K562 (cell line): ENCODE results near the gene TXNDC9. TPM values are rescaled to one million over a fixed set of nuclear protein-coding genes. Genes with fewer than 3 reads are reported as not detected.

Experiments used
- ATAC-seq: fragments of 200-7000 bp; cut with Tn5 transposase; 3 replicates; pipeline ENCODE4 v1.9.1; 2020; ENCODE audit warnings: moderate library complexity
- BruUV-seq: library from RNA; stranded (reverse); fragments of 400-500 nt; replicated peaks from 2 replicates; lab custom pipeline; 2021; lab: Mats Ljungman, UMichigan
- CTCF ChIA-PET: fragments of 300-600 bp; formaldehyde crosslinking; extraction: SDS; loops from one replicate; lab custom pipeline; 2021; ENCODE audit warnings: low intra/inter-chr PET ratio; lab: Yijun Ruan, JAX
- POLR2A ChIA-PET: fragments of 300-600, 350-650 bp; sonication (Branson Sonifier 250); formaldehyde crosslinking; extraction: SDS; loops from one replicate; lab custom pipeline; 2021; ENCODE audit warnings: antibody characterized with exemption, inconsistent platforms; lab: Yijun Ruan, JAX
- DNase-seq, 4 experiments: peaks; one replicate each; pipeline versions ENCODE4 v3.0.0 to v3.0.0-alpha.2; 2011 to 2018; ENCODE audit warnings: low spot score in 3 of 4, mixed read lengths in 3 of 4; ENCODE audit errors: extremely low read depth in 1 of 4
- FAIRE-seq: peaks from 2 replicates; lab custom pipeline; 2011; peaks lifted over from hg19 to GRCh38; lab: Jason Lieb, UNC
- H2AFZ ChIP-seq: 2 replicates; pipeline ENCODE4 v1.6.0; 2011; ENCODE audit warnings: low read depth, low read length, control low read depth, inconsistent platforms
- H3K27ac ChIP-seq: fragments of 200-600 bp; 3 replicates; pipeline ENCODE4 v1.8.0; 2011; ENCODE audit warnings: low read depth, mild to moderate bottlenecking, control low read depth, inconsistent platforms, low read length, moderate library complexity, mixed read lengths; ENCODE audit errors: extremely low read depth
- H3K27me3 ChIP-seq, 2 experiments: fragments of 300-600 bp in 1 of 2; 2 replicates in 1 of 2; 3 replicates in 1 of 2; pipeline versions ENCODE4 v1.6.0 to v1.8.0; 2011; ENCODE audit warnings: inconsistent platforms in 2 of 2, low read length in 2 of 2, mild to moderate bottlenecking in 1 of 2, mixed read lengths in 1 of 2, moderate library complexity in 1 of 2; ENCODE audit not compliant: control insufficient read depth in 2 of 2, insufficient read depth in 2 of 2
- H3K36me3 ChIP-seq: fragments of 300-600 bp; 3 replicates; pipeline ENCODE4 v1.8.0; 2011; ENCODE audit warnings: mild to moderate bottlenecking, low read length, inconsistent platforms; ENCODE audit not compliant: control insufficient read depth, insufficient read depth
- H3K4me1 ChIP-seq, 2 experiments: fragments of 200-600 bp in 1 of 2; replicated peaks in 1 of 2; 2 replicates in 1 of 2; 3 replicates in 1 of 2; pipeline versions ENCODE4 v1.5.1 to v1.8.0; 2011; ENCODE audit warnings: inconsistent platforms in 2 of 2, low read length in 2 of 2, mild to moderate bottlenecking in 1 of 2, mixed read lengths in 1 of 2, moderate library complexity in 1 of 2; ENCODE audit not compliant: control insufficient read depth in 2 of 2, insufficient read depth in 2 of 2
- H3K4me2 ChIP-seq: 2 replicates; pipeline ENCODE4 v1.6.1; 2011; ENCODE audit warnings: low read length, control low read depth, inconsistent platforms, mixed read lengths; ENCODE audit not compliant: insufficient read depth
- H3K4me3 ChIP-seq: fragments of 200-600 bp; sonication (generic), shearing (Covaris generic); 2 replicates; pipeline ENCODE4 v1.5.1; 2016; ENCODE audit warnings: control low read depth, inconsistent platforms
- H3K79me2 ChIP-seq: fragments of 200-600 bp; 3 replicates; pipeline ENCODE4 v1.8.0; 2011; ENCODE audit warnings: low read length, inconsistent platforms; ENCODE audit not compliant: control insufficient read depth, insufficient read depth
- H3K9ac ChIP-seq, 2 experiments: 2 replicates each; pipeline versions ENCODE4 v1.6.0 to v1.6.1; 2011; ENCODE audit warnings: low read depth in 2 of 2, low read length in 2 of 2, control low read depth in 1 of 2, inconsistent platforms in 1 of 2, mild to moderate bottlenecking in 1 of 2, mixed read lengths in 1 of 2; ENCODE audit not compliant: insufficient read depth in 1 of 2
- H3K9me1 ChIP-seq: one replicate; pipeline ENCODE4 v1.6.0; 2011; ENCODE audit warnings: inconsistent platforms, mild to moderate bottlenecking, low read length, moderate library complexity; ENCODE audit not compliant: control insufficient read depth, insufficient read depth
- H3K9me3 ChIP-seq: replicated peaks from 2 replicates; pipeline ENCODE4 v1.5.1; 2011; ENCODE audit warnings: low read depth, low read length, inconsistent platforms; ENCODE audit not compliant: control insufficient read depth, insufficient read depth
- H4K20me1 ChIP-seq: replicated peaks from 2 replicates; pipeline ENCODE4 v1.6.1; 2011; ENCODE audit warnings: low read length, inconsistent platforms, mixed read lengths; ENCODE audit not compliant: control insufficient read depth, insufficient read depth
- STAG1 ChIP-seq: sonication (generic); formaldehyde crosslinking; IDR thresholded peaks from 2 replicates; pipeline ENCODE4 v1.5.0; 2020; ENCODE audit warnings: missing genetic modification reagents, borderline replicate concordance
- VEZF1 ChIP-seq: fragments of 200-800 bp; sonication (Bioruptor generic); IDR thresholded peaks from 2 replicates; pipeline ENCODE4 v1.6.1; 2017; ENCODE audit warnings: missing genetic modification characterization, missing compliant biosample characterization
- WGBS: fragments of 100-300 bp; shearing (Covaris generic); methylation state at CpG from one replicate; pipeline ENCODE4 v1.1.6; 2016; ENCODE audit warnings: low coverage, mixed read lengths; ENCODE audit not compliant: insufficient coverage; ENCODE audit errors: missing lambda C conversion rate; 5-methylcytosine and 5-hydroxymethylcytosine counted together
- in situ Hi-C: fragments of 300-500 bp; cut with MboI; formaldehyde crosslinking; loops from 4 replicates; pipeline ENCODE4 v1.15.0; 2018; ENCODE audit warnings: inconsistent platforms, mixed read lengths
- intact Hi-C: fragments of 100-400 bp; cut with micrococcal nuclease; formaldehyde crosslinking; loops from 2 replicates; pipeline ENCODE4 v1.14.2; 2022
- polyA plus RNA-seq, 8 experiments: library from polyadenylated mRNA; depleted of rRNA in 4 of 8; stranded (reverse) in 5 of 8; unstranded in 3 of 8; fragments of >200 nt; fragmentation: Nextera tagmentation in 2 of 8; fragmentation: Illumina TruSeq in 1 of 8; extraction: Ambion mirVana in 2 of 8; extraction: Trizol in 1 of 8; gene quantifications; 2 replicates each; pipeline versions ENCODE4 v1.2.1 to v1.2.3, GENCODE V29; 2011 to 2014; ENCODE audit warnings: inconsistent platforms in 1 of 8, missing spikeins in 1 of 8
- total RNA-seq, 7 experiments: library from RNA; depleted of rRNA in 6 of 7; stranded (reverse); fragments of >200 nt in 6 of 7; fragmentation: Illumina TruSeq in 2 of 7; extraction: Trizol in 2 of 7; gene quantifications; 2 replicates each; pipeline versions ENCODE4 v1.2.1 to v1.2.3, GENCODE V29; 2011 to 2021; ENCODE audit warnings: low replicate concordance in 1 of 7
- TF ChIP-seq, protein P1 (sequence below): fragments of 450-650 bp; formaldehyde crosslinking; IDR thresholded peaks from 2 replicates; pipeline ENCODE4 v1.4.0; 2020; ENCODE audit warnings: mild to moderate bottlenecking, mixed read lengths
- TF ChIP-seq, protein P2 (sequence below), 2 experiments: fragments of 450-650 bp in 1 of 2; sonication (generic) in 1 of 2; formaldehyde crosslinking; conservative IDR thresholded peaks; 2 replicates each; pipeline versions ENCODE4 v1.4.0 to v1.8.1; 2020 to 2022; ENCODE audit warnings: mild to moderate bottlenecking in 1 of 2, missing genetic modification reagents in 1 of 2
- TF ChIP-seq, protein P3 (sequence below): sonication (generic); formaldehyde crosslinking; IDR thresholded peaks from 2 replicates; pipeline ENCODE4 v1.5.0; 2020; ENCODE audit warnings: missing genetic modification reagents

TXNDC9 gene
- total and polyA plus RNA-seq, 9 of the 15 experiments (the other 6 are each of a cell fraction or from before 2014, with no cell fraction given), result 37.5 to 211 (median 65.5) TPM

DNA sequence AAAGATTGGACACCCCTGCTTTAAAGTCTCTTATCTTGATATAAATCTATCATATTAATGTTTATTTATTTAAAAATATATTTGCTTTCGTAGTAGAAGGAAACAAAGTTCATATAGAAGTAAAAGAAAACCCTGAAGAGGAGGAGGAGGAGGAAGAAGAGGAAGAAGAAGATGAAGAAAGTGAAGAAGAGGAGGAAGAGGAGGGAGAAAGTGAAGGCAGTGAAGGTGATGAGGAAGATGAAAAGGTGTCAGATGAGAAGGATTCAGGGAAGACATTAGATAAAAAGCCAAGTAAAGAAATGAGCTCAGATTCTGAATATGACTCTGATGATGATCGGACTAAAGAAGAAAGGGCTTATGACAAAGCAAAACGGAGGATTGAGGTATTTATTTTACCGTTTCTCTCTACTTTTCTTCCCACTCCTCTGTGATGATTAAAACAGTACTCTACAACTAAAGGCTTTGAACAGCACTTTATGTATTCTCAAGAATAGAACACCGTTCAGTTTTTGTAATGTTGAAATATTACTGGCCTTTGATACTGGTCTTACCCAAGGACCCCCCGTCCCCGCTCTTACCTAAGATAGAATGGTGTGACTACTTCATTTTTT is 40.2 kb upstream of the TXNDC9 start:
- Histone ChIP-seq H3K9me3 (no peaks in the 10 kb centered on the region), H3K4me1 (no peaks in the 10 kb centered on the region), H3K27ac (no peak overlapping the region), H3K4me3 (no peak overlapping the region), H3K79me2 (no peaks in the 10 kb centered on the region; the same call in 2 of the 3 replicates), H3K4me2 (no peak overlapping the region), H3K36me3 (peaks cover 95% of the 10 kb centered on the region), H4K20me1 (no peaks in the 10 kb centered on the region), H2AFZ (no peak overlapping the region), H3K9ac (no peak overlapping the region), H3K27me3 (no peaks in the 10 kb centered on the region), H3K9me1 (no peaks in the 10 kb centered on the region)
- WGBS, result 93% methylated on average over 7 of the region's 7 CpGs
- no TSS peak for BruUV-seq
- TF ChIP-seq, protein P1, sequence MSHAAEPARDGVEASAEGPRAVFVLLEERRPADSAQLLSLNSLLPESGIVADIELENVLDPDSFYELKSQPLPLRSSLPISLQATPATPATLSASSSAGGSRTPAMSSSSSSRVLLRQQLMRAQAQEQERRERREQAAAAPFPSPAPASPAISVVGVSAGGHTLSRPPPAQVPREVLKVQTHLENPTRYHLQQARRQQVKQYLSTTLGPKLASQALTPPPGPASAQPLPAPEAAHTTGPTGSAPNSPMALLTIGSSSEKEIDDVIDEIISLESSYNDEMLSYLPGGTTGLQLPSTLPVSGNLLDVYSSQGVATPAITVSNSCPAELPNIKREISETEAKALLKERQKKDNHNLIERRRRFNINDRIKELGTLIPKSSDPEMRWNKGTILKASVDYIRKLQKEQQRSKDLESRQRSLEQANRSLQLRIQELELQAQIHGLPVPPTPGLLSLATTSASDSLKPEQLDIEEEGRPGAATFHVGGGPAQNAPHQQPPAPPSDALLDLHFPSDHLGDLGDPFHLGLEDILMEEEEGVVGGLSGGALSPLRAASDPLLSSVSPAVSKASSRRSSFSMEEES (CRISPR knock-in tag), result no peak
- TF ChIP-seq, protein P2, sequence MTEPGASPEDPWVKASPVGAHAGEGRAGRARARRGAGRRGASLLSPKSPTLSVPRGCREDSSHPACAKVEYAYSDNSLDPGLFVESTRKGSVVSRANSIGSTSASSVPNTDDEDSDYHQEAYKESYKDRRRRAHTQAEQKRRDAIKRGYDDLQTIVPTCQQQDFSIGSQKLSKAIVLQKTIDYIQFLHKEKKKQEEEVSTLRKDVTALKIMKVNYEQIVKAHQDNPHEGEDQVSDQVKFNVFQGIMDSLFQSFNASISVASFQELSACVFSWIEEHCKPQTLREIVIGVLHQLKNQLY (CRISPR knock-in tag; conservative IDR thresholded peaks at IDR 0.05), result no peak
- TF ChIP-seq, protein P3, sequence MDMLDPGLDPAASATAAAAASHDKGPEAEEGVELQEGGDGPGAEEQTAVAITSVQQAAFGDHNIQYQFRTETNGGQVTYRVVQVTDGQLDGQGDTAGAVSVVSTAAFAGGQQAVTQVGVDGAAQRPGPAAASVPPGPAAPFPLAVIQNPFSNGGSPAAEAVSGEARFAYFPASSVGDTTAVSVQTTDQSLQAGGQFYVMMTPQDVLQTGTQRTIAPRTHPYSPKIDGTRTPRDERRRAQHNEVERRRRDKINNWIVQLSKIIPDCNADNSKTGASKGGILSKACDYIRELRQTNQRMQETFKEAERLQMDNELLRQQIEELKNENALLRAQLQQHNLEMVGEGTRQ, result no peak
- TF ChIP-seq STAG1 (CRISPR knock-in tag) (no peak), VEZF1 (CRISPR knock-in tag) (no peak)
- FAIRE-seq, result no peak
- intact Hi-C loops (no loop called here), in situ Hi-C loops (no loop called here)
- no peak for ATAC-seq
- ChIA-PET CTCF (interaction anchor here (0.6 kb wide), 1 partner anchor 126 kb away, joined by 3 read pairs; no protein-coding TSS in a partner anchor), POLR2A (interaction anchor here (0.7 kb wide), 1 partner anchor 44 kb away, joined by 3 read pairs; no protein-coding TSS in a partner anchor)
- no peak for DNase-seq
